ENCODE data around the gene ISG15. TPM values are rescaled to one million over a fixed set of nuclear protein-coding genes. Genes with fewer than 3 reads are reported as not detected.
"Not testable (repeated sequence)": the region's sequence is repeated elsewhere in the genome, so short reads cannot be mapped to it uniquely, and the experiment has no call there.

ISG15 gene
- total RNA-seq, 2 experiments from 2014 or later: 16.6 to 18.7 TPM

GRCh38 chr1:973459-974292 lies 39.6 kb upstream of the ISG15 start:
- ChIA-PET CTCF (no interaction called here), POLR2A (no interaction called here)

- POLR2A ChIA-PET: no interaction called here
- CTCF ChIA-PET: no interaction called here
These were observed 39.0 kb upstream of the ISG15 start for GRCh38 chr1:974293-974640.

GRCh38 chr1:974687-975328 lies 38.5 kb upstream of the ISG15 start:
- POLR2A ChIA-PET: no interaction called here
- CTCF ChIA-PET: interaction anchor here (1.8 kb wide), 1 partner anchor 70 kb away, joined by 5 read pairs; no protein-coding TSS in a partner anchor

GRCh38 chr1:975365-975764 lies 37.9 kb upstream of the ISG15 start:
- POLR2A ChIA-PET: no interaction called here
- CTCF ChIA-PET: interaction anchor here (0.7 to 1.8 kb wide), 3 partner anchors 9 to 71 kb away, joined by 3 to 8 read pairs (median 5); no protein-coding TSS in a partner anchor

GRCh38 chr1:975896-976683 lies 37.2 kb upstream of the ISG15 start:
- POLR2A ChIA-PET: no interaction called here
- CTCF ChIA-PET: interaction anchor here (0.7 to 1.8 kb wide), 5 partner anchors 8 to 72 kb away, joined by 3 to 8 read pairs (median 4); no protein-coding TSS in a partner anchor

GRCh38 chr1:976791-977190 lies 36.5 kb upstream of the ISG15 start:
- CTCF ChIA-PET: interaction anchor here (1.1 to 1.8 kb wide), 3 partner anchors 10 to 72 kb away, joined by 3 to 5 read pairs (median 4); no protein-coding TSS in a partner anchor
- POLR2A ChIA-PET: not testable (repeated sequence)

GRCh38 chr1:978069-978834 lies 35.0 kb upstream of the ISG15 start:
- ChIA-PET POLR2A (no interaction called here), CTCF (no interaction called here)

- ChIA-PET POLR2A (interaction anchor here (0.7 kb wide), 1 partner anchor 35 kb away, joined by 3 read pairs; no protein-coding TSS in a partner anchor), CTCF (no interaction called here)
These were observed 34.2 kb upstream of the ISG15 start for GRCh38 chr1:978835-979743.

- CTCF ChIA-PET: no interaction called here
- POLR2A ChIA-PET: interaction anchor here (0.7 kb wide), 1 partner anchor 36 kb away, joined by 3 read pairs; no protein-coding TSS in a partner anchor
These were observed 33.6 kb upstream of the ISG15 start for GRCh38 chr1:979744-980072.

- POLR2A ChIA-PET: no interaction called here
- CTCF ChIA-PET: no interaction called here
These were observed 33.1 kb upstream of the ISG15 start for GRCh38 chr1:980137-980571.

GRCh38 chr1:980602-981395 lies 32.5 kb upstream of the ISG15 start:
- ChIA-PET POLR2A (no interaction called here), CTCF (interaction anchor here (1.1 to 1.4 kb wide), 2 partner anchors 14 to 83 kb away, joined by 3 to 4 read pairs; no protein-coding TSS in a partner anchor)

GRCh38 chr1:981491-981954 lies 31.8 kb upstream of the ISG15 start:
- POLR2A ChIA-PET: no interaction called here

GRCh38 chr1:981955-982558 lies 31.2 kb upstream of the ISG15 start, which contains the start of gene PERM1:
Gene PERM1, minus strand, starts transcription at chr1:982093. Its CDS starts 1,064 bp downstream, at chr1:981029.
- POLR2A ChIA-PET: interaction anchor here (1.3 kb wide), 1 partner anchor 15 kb away, joined by 4 read pairs; the partner anchor contains the start of gene PLEKHN1

More at GRCh38 chr1:981491-981954, 31.8 kb upstream of the ISG15 start:
- CTCF ChIA-PET: interaction anchor here (1.1 to 1.4 kb wide), 2 partner anchors 13 to 83 kb away, joined by 3 to 4 read pairs; no protein-coding TSS in a partner anchor

GRCh38 chr1:982765-983436 lies 30.4 kb upstream of the ISG15 start:
- ChIA-PET CTCF (interaction anchor here (1.0 to 3.3 kb wide), 9 partner anchors 11 to 291 kb away, joined by 3 to 17 read pairs (median 8); partner anchors contain the start of genes ISG15 and UBE2J2), POLR2A (interaction anchor here (1.3 kb wide), 1 partner anchor 16 kb away, joined by 4 read pairs; the partner anchor contains the start of gene PLEKHN1)

More at GRCh38 chr1:981955-982558, 31.2 kb upstream of the ISG15 start, which contains the start of gene PERM1:
- CTCF ChIA-PET: interaction anchor here (1.1 to 3.3 kb wide), 5 partner anchors 11 to 82 kb away, joined by 3 to 17 read pairs (median 9); partner anchors contain the start of gene ISG15

GRCh38 chr1:983798-984475 lies 29.4 kb upstream of the ISG15 start:
- ChIA-PET POLR2A (interaction anchor here (0.8 to 0.9 kb wide), 2 partner anchors 30 to 81 kb away, joined by 3 read pairs; partner anchors contain the start of gene ISG15), CTCF (interaction anchor here (0.6 to 3.3 kb wide), 21 partner anchors 8 to 600 kb away, joined by 3 to 17 read pairs (median 4); partner anchors contain the start of genes ISG15 and UBE2J2)

Data from activated CD8-positive, alpha-beta memory T cell treated with anti-CD3 and anti-CD28 coated beads for 36 hours (primary cell).